ENCODE measurements around the gene GOLT1A.

Gene GOLT1A, protein sequence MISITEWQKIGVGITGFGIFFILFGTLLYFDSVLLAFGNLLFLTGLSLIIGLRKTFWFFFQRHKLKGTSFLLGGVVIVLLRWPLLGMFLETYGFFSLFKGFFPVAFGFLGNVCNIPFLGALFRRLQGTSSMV

DNA sequence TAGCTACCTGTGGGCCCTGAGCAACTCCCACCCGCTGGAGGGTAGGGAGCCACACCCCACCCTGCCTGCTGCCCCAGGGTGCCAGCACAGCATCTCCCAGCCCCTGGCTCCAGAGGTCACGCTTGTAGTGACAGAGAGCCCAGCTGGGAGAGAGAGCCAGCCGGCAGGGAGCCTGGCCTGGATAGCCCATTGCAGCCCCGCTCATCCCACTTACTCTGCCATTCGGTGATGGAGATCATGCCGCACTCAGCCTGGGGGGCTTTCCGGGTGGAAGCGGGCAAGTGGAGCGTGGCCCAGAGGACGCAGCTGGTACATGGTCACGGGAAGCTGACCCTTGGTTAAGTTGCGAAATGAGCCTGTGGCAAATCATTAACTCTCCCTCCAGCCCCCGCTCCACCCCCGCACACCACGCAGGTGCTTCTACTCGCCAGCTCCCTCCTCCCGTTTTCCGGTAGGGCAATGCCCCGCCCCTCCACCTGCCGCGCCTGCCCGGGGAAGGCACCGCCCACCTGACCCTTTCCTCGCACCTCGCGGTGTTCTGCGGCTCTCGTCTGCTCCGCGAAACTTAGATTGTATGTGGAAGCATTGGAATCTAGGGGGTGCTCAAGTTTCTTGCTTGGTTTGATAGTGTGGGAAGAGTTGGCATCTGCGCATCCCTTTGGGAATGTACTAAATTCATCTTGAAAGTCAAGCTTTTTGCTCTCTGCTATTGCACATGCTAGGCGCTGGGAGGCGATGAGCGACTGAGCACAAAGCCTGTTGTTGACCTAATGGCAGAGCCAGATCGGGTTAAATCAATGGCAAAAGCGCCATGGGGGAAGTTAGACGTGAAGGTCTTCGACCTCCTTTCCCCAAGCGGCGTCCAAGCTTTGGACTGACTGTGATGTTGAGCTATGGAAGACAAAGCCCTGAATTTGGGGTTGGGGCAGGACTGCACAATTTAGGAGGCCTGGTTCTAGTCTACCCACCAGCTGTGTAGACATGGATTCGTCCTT, at the start of gene GOLT1A:
TSS of gene GOLT1A (minus strand) at position 321 of the 995 bp plus-strand sequence. CDS start at position 239, 82 bp downstream.
- peak; percentile 70 to 82 for DNase-seq

DNA sequence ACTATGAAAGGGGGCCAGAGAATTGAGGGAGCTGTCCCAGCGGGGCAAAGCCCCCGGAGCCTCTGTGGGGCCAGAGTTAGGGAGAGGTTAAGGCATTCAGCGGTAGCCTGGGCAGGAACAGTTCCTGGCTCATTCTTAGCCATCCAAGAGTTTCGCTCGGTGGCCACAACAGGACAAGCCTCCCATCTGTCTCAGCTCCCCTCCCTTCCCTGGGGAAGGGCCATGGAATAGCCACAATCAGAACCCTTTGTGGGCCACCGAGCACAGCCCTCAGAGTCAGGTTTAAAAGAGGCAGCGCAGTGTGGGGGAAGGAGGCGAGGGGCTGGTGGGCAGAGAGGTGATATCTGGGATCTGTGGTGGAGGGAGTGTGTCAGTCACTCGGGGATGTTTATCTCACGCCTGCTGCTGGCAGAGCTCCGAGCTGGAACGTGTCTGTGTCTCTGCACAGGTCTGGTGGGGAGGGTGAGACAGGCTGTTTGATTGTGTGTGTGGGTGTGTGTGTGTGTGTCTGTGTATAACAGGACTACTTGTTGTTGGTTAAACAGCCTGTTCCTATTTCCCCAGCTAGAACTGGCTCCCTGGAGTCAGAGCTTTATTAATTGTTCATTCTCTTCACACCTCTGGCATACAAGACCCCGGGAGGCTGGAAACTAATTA, 49.6 kb upstream of the GOLT1A start:
- DNase-seq, result no peak

DNA sequence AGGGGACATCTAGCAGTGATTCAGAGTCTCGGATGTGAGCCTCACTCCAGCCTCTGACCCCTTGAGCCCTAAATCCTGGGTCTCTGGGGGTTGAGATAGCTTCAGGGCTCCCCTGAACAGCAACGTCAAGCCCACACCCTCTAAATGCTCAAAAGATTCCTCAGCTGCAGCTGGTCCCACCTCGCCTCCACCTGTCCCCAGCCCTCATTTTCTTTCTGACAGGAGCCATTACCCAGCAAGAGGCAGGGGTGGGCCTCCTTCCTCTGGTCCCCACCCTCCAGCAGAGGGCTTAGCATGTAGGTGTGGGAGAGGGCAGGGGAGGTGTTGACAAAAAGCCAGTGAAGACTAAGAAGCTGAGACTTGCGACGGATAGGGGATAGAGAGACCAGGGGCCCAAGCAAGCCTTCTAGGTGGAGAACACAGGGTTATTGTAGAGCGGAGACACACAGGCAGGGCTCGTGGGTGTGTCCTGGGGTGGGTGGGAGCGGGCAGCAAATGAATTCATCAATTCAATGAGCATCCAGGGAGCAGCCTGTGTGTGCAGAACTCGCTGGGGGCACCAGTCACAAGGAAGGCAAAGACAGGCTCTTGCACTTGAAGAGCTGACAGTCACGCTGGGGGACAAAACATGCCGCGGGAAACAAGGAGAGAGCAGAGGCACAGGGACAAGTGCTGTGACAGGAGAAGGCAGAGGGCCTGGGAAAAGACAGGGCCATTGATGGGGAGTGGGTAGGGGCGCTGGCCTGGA, 48.9 kb upstream of the GOLT1A start:
- DNase-seq, result no peak

DNA sequence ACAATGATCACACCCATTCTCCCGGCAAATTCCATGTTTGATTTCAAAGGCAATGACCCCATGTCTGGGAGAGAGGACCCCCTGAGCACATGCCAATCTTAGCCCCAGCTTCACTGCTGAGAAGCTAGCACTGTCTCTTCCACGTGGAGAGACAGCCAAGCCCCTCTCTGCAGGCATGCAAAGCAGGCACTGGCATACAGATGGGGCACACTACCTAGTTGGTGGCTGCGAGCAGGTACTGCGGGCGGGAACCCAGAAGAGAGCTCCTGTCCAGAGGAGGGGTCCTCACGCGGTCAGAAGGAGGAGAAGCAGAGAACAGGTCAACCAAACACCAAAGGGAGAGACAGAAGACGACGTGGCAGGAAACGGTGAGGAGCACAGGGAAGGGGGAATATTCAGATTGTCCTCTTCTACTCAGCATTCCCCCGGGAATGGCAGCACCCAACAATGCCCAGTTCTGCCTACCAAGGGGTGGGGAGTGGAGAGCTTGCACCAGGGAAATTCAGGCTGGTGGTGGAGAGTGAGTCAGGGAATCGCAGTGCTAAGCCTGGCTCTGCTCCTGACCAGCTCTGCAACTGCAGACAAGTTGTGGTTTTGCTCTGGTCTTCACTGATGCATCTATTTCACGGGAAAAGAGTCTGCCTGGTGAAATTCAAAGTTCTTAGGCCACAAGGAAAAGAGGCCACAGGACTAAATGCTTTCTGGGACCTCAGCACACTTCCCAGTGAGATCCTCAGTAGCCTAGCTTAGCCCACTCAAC, 48.1 kb upstream of the GOLT1A start:
- DNase-seq, result no peak

DNA sequence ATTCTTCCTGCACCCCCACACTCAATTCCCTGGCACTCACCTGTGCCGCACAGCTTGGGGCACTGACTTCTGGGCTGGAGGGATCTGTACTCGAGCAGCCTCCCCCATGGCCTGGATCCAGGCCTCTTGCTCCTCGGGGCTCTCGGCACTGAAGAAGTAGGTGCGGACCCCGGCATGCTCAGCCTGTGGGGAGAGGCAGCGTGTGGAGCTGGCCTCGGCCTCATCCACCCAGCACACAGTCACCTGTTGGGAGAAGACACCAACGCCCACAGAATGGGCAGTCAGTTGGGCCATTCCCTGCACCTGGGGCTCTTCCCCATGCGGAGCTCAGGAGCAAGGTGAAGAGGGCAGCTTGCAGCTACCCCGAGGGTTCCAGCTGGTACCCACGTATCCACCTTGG, 47.5 kb upstream of the GOLT1A start:
- no peak for DNase-seq

- no peak for DNase-seq
These were observed 46.9 kb upstream of the GOLT1A start for GRCh38 chr1:204260601-204261197.

DNA sequence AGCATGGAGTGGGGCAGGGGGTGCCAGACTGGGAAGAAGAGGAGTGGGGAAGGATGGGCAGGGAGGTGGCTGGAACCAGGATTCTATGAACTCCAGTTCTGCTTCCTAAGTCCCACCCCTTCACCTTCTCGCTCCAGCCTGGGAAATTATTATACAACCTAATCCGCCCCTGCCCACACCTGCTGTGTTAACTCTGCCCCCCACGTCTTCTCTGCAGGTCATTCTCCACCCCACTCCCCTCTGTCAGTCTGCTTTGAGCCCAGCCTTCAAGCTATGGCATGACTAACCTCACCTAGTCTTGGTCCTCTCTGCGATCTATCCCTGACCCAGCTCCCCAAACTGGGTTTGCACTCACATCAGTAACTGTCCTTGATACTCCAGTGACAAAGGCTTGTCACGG, 46.0 kb upstream of the GOLT1A start:
- DNase-seq, result no peak

DNA sequence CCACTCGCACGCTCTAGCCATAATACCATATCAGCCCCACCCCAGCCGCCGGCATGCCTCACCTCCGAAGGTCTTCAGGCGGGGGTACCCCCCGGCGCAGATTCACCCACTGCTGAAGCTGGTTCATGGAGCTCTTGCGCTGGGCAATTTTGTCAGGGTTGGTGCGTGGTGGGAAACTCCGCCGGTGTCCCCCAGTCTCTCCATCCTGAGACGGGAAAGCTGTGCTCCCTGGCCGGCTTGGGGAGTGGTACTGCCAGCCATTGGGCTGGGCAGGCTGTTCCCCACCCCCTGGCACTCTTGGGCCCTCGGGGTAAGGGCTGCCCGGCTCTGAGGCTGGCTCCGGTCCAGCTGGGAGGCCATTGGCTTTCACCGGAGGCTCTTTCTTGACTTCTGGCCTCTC, 45.4 kb upstream of the GOLT1A start:
- no peak for DNase-seq

- DNase-seq, result peak; percentile 36 to 47
These were observed 44.7 kb upstream of the GOLT1A start for GRCh38 chr1:204258213-204259115.

- DNase-seq, result no peak
These were observed 43.7 kb upstream of the GOLT1A start for GRCh38 chr1:204257446-204257845.

GRCh38 chr1:204256531-204256930, 42.7 kb upstream of the GOLT1A start:
- DNase-seq, result no peak

- no peak for DNase-seq
These were observed 42.2 kb upstream of the GOLT1A start for GRCh38 chr1:204255966-204256365.

- no peak for DNase-seq
These were observed 41.4 kb upstream of the GOLT1A start for GRCh38 chr1:204255225-204255624.

GRCh38 chr1:204254031-204254661, 40.4 kb upstream of the GOLT1A start:
- DNase-seq, result no peak

DNA sequence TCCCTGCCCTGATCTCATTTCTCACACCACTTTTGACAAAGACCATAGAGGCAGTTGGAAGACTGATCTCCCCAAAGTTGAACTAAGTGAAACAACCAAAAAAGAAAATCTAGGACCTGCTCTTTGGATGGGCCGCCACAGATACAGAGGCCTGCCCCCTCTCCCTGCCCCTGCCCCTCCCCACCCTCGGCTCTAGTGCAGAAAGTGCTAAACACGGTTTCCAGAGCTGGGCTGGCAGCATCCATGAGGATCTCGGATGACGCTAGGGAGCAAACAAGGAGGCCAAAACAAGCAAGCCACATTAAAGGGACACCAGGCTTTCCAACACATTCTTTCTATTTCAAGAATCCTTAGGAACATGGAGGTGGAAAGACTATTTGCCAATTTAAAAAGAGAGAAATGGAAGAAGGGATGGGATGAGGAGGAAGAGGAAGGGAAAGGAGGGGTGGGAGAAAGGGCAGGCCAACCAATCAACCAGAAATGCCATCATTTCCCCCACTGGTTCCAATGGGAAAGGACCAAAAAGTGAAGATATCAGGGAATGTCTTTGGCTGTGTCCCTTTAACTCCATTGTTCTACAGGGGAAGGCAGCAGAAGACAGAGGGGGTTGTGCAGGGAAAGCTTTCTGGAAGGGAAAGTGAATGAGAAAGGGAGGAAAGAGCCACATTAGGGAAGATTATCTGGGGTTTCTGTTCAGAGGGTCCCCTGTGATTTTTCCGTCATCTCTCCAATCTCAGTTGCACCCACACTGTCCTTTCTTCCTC, 38.3 kb upstream of the GOLT1A start:
- DNase-seq, result no peak

DNA sequence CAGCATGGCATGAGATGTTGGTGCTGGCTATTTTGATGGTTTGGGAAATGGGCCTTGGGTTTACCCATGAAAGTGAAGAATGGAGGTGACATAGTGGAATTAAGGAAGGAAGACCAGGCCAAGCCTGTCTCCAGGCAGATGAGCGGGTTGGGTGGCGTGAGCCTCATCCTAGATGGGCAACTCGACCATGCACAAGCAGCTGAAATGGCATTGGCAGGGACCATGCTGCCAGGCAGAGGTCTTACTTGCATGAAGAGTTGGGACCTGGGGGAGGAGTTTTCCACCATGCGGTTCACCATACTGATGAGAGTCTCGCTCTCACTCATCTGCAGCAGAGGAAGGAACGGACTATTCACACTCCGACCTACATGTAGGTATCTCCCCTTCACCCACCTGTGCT, 37.5 kb upstream of the GOLT1A start:
- no peak for DNase-seq

- no peak for DNase-seq
These were observed 36.7 kb upstream of the GOLT1A start for GRCh38 chr1:204250428-204251030.

DNA sequence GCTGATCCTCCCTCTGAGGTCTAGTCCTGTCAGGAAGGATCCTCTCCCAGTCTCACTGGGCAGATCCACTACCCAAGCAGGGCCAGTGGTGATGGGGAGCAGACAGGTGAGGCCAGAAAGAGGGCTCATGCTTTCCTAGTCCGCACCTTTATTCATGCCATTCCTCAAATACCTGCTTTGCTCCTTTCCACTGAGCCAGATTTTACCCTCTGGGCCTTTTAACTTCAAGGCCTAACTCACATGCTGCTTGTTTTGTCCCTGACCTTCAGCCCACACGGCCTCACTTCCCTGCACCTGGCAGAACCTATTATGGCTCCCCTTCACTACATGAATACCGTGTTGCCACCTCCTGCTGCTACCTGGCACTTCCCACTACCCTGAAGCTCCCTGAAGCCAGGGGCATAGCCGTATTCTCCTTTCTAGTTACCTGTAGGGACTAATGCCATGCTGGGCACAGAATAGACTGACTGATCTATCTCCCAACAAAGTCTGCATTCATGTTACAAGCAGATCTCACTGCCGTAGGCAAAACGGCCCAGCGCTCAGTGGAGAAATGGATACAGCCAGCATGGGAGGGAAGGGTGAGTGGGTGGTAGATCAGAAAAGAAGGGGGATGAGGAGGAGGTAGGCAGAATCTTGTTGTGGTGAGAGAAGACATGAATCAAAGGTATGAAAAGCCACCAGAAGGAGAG, 36.1 kb upstream of the GOLT1A start:
- no peak for DNase-seq

Data from NCI-H1930 (cell line).